ENCODE data around the gene CEP85L.

Gene CEP85L

DNA sequence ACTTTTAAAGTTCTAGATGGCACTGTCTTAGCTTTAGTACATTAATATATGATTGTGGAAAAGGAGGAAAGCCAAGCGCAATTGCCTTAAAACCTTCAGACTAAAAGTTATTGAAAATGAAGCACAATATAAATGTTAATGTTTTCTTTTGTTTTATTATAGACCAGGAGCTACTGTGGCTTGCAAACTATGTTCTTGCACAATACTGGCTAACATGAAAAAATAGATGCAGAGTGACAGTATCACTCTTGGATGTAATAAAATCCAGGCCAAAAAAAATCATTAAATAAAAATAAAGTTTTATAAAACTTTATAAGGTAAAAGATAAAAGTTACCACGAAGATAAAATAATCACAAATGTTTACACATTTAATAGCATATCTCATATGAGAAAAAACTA lies 121.6 kb downstream of the CEP85L start:
- TF ChIP-seq, protein P1, sequence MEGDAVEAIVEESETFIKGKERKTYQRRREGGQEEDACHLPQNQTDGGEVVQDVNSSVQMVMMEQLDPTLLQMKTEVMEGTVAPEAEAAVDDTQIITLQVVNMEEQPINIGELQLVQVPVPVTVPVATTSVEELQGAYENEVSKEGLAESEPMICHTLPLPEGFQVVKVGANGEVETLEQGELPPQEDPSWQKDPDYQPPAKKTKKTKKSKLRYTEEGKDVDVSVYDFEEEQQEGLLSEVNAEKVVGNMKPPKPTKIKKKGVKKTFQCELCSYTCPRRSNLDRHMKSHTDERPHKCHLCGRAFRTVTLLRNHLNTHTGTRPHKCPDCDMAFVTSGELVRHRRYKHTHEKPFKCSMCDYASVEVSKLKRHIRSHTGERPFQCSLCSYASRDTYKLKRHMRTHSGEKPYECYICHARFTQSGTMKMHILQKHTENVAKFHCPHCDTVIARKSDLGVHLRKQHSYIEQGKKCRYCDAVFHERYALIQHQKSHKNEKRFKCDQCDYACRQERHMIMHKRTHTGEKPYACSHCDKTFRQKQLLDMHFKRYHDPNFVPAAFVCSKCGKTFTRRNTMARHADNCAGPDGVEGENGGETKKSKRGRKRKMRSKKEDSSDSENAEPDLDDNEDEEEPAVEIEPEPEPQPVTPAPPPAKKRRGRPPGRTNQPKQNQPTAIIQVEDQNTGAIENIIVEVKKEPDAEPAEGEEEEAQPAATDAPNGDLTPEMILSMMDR (IDR thresholded peaks at IDR 0.05; ENCODE audit: insufficient read depth, low read depth, low read length, missing control alignments): no peak
- H3K4me3 ChIP-seq (ENCODE audit: low read depth, low read length): no peak overlapping the region
- no peak for DNase-seq (ENCODE audit: low read depth)

DNA sequence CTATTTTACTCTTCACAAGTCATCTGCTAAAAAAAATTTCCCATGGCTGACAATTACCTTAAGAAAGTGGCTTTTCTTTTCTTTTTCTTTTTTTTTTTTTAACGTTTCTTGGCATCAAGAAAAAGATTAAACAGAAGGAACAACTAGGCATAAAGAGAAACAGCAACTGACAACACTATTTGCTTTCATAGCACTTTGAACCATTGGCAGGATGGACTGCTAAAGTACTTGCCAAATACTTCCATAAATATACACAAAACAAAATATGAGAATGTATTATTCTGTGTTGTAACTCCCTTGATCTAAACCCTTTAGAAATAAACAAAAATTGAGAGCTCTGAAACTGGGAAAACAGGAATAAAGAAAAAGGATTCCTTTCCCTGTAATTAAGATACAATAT lies 123.3 kb downstream of the CEP85L start:
- H3K4me3 ChIP-seq (ENCODE audit: low read depth, low read length): no peak overlapping the region
- TF ChIP-seq, protein P1 (IDR thresholded peaks at IDR 0.05; ENCODE audit: insufficient read depth, low read depth, low read length, missing control alignments): no peak
- no peak for DNase-seq (ENCODE audit: low read depth)

- no peak overlapping the region for H3K4me3 ChIP-seq (ENCODE audit: low read depth, low read length)
- DNase-seq (ENCODE audit: low read depth): no peak
- TF ChIP-seq, protein P1 (IDR thresholded peaks at IDR 0.05; ENCODE audit: insufficient read depth, low read depth, low read length, missing control alignments): no peak
These were observed 125.2 kb downstream of the CEP85L start for GRCh38 chr6:118525913-118526780.

DNA sequence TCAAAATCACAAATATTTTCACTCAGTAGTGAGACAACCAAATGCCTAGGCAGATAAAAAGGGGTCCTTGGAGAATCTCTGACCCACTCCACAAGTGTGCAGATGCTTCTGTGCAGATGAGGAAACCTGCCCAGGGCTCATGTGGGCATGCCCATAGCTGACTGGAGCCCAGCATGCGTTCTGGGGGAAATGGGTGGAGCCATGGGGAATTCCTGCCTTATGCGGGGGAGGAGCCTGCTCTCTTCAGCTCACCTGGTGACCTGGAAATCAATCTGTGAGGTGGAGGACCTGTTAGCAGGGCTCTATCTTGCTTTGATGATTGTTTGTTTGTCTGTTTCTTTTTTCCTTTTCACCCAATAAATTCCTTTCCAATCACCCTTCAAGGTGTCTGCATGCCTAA lies 126.7 kb downstream of the CEP85L start:
- TF ChIP-seq, protein P1 (IDR thresholded peaks at IDR 0.05; ENCODE audit: insufficient read depth, low read depth, low read length, missing control alignments): no peak
- DNase-seq (ENCODE audit: low read depth): no peak
- H3K4me3 ChIP-seq (ENCODE audit: low read depth, low read length): no peak overlapping the region

DNA sequence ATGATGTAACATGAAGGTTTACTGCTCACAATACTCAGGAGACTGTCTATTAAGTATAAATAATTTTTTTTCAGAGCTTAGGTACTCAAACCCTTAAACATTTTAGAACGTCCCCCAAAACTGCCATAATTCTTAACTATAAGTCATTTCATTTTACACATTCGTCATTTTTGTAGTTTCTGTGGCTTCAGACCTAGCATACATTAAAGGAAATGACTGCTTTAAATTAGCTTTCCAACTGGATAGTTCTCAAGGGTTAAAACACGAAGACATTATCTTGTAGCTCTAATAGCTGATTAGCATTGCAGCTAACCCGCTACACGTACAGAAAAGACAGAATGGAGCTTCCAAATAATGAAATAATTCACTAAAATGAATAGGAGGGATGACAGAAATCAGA lies 128.2 kb downstream of the CEP85L start:
- TF ChIP-seq, protein P1 (IDR thresholded peaks at IDR 0.05; ENCODE audit: insufficient read depth, low read depth, low read length, missing control alignments): no peak
- DNase-seq (ENCODE audit: low read depth): peak; percentile 19
- no peak overlapping the region for H3K4me3 ChIP-seq (ENCODE audit: low read depth, low read length)

- no peak overlapping the region for H3K4me3 ChIP-seq (ENCODE audit: low read depth, low read length)
- DNase-seq (ENCODE audit: low read depth): no peak
- TF ChIP-seq, protein P1 (IDR thresholded peaks at IDR 0.05; ENCODE audit: insufficient read depth, low read depth, low read length, missing control alignments): no peak
These were observed 129.0 kb downstream of the CEP85L start for GRCh38 chr6:118522422-118522821.

DNA sequence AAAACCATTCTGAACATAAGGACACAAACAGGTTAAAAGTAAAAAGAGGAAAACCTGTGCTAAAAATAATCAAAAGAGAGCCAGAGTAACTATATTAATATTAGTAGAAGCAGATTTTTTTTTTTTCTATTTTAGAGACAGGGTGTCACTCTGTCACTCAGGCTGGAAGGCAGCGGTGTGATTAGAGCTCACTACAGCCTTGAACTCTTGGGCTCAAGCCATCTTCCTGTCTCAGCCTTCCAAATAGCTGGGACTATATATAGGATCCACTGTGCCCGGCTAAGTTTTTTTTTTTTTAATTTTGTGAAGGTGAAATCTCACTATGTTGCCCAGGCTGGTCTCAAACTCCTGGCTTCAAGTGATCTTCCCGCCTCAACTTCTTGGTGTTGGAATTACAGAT lies 136.7 kb downstream of the CEP85L start:
- TF ChIP-seq, protein P1 (IDR thresholded peaks at IDR 0.05; ENCODE audit: insufficient read depth, low read depth, low read length, missing control alignments): no peak
- no peak overlapping the region for H3K4me3 ChIP-seq (ENCODE audit: low read depth, low read length)
- no peak for DNase-seq (ENCODE audit: low read depth)

Data from GM12865 (cell line).